ENCODE data around the gene ZNF280D. TPM values are rescaled to one million over a fixed set of nuclear protein-coding genes. Genes with fewer than 3 reads are reported as not detected.

The ZNF280D gene
- total and polyA plus RNA-seq, 3 experiments from 2014 or later = 8.4 to 20.2 (median 18.7) TPM

GRCh38 chr15:56582785-56583184 lies 150.5 kb downstream of the ZNF280D start:
- Histone ChIP-seq H3K36me3 (ENCODE audit: insufficient read depth, low read length) (no peaks in the 10 kb centered on the region), H3K9me3 (ENCODE audit: low read length) (peaks cover 7% of the 10 kb centered on the region), H3K27ac (ENCODE audit: low read depth, low read length) (no peak overlapping the region), H3K27me3 (ENCODE audit: insufficient read depth, low read length, poor library complexity, severe bottlenecking) (no peaks in the 10 kb centered on the region), H3K4me3 (ENCODE audit: low read length) (no peak overlapping the region), H3K4me1 (ENCODE audit: insufficient read depth, low read length) (no peaks in the 10 kb centered on the region)
- DNase-seq = no peak
- H3K9me3 Mint-ChIP-seq = peaks cover 25 to 31% (median 26%) of the 10 kb centered on the region in 5 donors
- H3K36me3 Mint-ChIP-seq = peaks cover 0 to 4% (median 2%) of the 10 kb centered on the region in 3 donors
- H3K4me3 Mint-ChIP-seq = no peak overlapping the region
- H3K27me3 Mint-ChIP-seq = peaks cover 0 to 2% of the 10 kb centered on the region in 2 donors
- no peaks in the 10 kb centered on the region for H3K4me1 Mint-ChIP-seq
- CTCF ChIA-PET = no interaction called here
- POLR2A ChIA-PET = no interaction called here
- H3K27ac Mint-ChIP-seq = no peak overlapping the region

Other genes with a start within 250 kb of the ZNF280D start
- gene TCF12, start 185.1 kb upstream of the ZNF280D start, total RNA-seq = 10 to 100 TPM; 69.9 to 79.2 TPM
- 54.3 TPM for gene TCF12, start 185.1 kb upstream of the ZNF280D start, polyA plus RNA-seq